Cardiac muscle cell (in vitro differentiated cells and primary cell): Measurements from ENCODE around the gene RBM34. TPM values are rescaled to one million over a fixed set of nuclear protein-coding genes. Genes with fewer than 3 reads are reported as not detected.

Experiments used
- DNase-seq, 2 donors: peaks; one replicate each; pipeline versions ENCODE4 v3.0.0 to v3.0.0-alpha.2; 2010 to 2017; ENCODE audit warnings: low read depth in 1 of 2, low spot score in 1 of 2
- H3K27ac ChIP-seq: fragments of 200-600 bp; sonication (generic); 2 replicates; pipeline ENCODE4 v1.5.1; 2016
- H3K27me3 ChIP-seq: fragments of 200-600 bp; sonication (generic); 2 replicates; pipeline ENCODE4 v1.6.0; 2016; ENCODE audit warnings: control low read depth
- H3K36me3 ChIP-seq: fragments of 200-600 bp; sonication (generic); 2 replicates; pipeline ENCODE4 v1.5.1; 2016; ENCODE audit warnings: control low read depth
- H3K4me1 ChIP-seq: fragments of 200-600 bp; sonication (generic); 2 replicates; pipeline ENCODE4 v1.8.1; 2017; ENCODE audit warnings: low read depth, mild to moderate bottlenecking, mixed run types
- H3K4me3 ChIP-seq: fragments of 200-600 bp; sonication (generic); 2 replicates; pipeline ENCODE4 v1.5.1; 2016; ENCODE audit warnings: mild to moderate bottlenecking
- H3K9me3 ChIP-seq: fragments of 200-600 bp; sonication (generic); 2 replicates; pipeline ENCODE4 v1.5.1; 2017; ENCODE audit warnings: low read depth, mild to moderate bottlenecking, control low read depth
- polyA plus RNA-seq: library from polyadenylated mRNA; unstranded; fragments of >200 nt; fragmentation: Nextera tagmentation; extraction: Ambion mirVana; gene quantifications from 2 replicates; pipeline ENCODE4 v1.2.1, GENCODE V29; 2016
- total RNA-seq: library from RNA; depleted of rRNA; stranded (reverse); fragments of >200 nt; gene quantifications from 2 replicates; pipeline ENCODE4 v1.2.3, GENCODE V29; 2016
- TF ChIP-seq, protein P1 (sequence below): IDR thresholded peaks from 2 replicates; pipeline ENCODE4 v1.5.1; 2012; ENCODE audit warnings: low read depth, mild to moderate bottlenecking, low read length

RBM34 gene
- total and polyA plus RNA-seq, 2 experiments from 2014 or later: 40.7 to 63.8 TPM

DNA sequence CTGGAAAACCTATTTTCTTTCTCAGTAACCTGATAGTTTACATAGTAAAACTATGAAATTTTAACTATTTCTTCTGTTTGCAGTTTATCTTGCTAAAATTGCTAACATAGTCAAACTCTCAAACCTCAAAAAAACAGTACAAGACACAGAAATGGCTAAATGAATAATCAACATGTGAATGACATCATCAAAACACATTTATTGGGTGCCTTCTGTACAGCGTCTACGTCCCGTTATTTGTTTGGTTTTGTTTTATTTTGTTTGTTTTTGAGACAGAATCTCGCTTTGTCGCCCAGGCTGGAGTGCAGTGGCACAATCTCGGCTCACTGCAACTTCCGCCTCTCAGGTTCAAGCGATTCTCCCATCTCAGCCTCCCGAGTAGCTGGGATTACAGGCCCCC is 11.2 kb downstream of the RBM34 start:
- no peak for DNase-seq
- peaks cover 41% of the 10 kb centered on the region for H3K36me3 ChIP-seq
- H3K27me3 ChIP-seq: no peaks in the 10 kb centered on the region
- no peaks in the 10 kb centered on the region for H3K4me1 ChIP-seq
- H3K9me3 ChIP-seq: no peaks in the 10 kb centered on the region
- H3K27ac ChIP-seq: no peak overlapping the region
- TF ChIP-seq, protein P1, sequence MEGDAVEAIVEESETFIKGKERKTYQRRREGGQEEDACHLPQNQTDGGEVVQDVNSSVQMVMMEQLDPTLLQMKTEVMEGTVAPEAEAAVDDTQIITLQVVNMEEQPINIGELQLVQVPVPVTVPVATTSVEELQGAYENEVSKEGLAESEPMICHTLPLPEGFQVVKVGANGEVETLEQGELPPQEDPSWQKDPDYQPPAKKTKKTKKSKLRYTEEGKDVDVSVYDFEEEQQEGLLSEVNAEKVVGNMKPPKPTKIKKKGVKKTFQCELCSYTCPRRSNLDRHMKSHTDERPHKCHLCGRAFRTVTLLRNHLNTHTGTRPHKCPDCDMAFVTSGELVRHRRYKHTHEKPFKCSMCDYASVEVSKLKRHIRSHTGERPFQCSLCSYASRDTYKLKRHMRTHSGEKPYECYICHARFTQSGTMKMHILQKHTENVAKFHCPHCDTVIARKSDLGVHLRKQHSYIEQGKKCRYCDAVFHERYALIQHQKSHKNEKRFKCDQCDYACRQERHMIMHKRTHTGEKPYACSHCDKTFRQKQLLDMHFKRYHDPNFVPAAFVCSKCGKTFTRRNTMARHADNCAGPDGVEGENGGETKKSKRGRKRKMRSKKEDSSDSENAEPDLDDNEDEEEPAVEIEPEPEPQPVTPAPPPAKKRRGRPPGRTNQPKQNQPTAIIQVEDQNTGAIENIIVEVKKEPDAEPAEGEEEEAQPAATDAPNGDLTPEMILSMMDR: no peak
- no peak overlapping the region for H3K4me3 ChIP-seq

DNA sequence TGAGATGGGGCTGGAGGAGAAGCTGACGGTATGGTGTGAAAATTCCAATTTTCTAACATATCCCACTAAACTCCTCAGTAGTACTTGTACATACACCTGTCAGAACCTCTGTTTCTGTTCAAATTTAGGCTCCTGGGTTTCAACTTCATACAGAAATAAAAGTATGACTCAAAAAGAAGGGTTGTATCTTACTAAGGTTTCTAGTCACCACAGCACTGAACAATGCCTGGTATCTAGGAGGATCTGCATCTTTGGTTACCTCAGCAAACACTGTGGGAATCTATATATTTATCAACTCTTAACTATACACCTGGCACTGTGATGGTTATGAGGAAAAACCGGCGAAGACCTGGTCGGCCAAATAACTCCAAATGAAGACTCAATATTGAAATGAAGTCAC is 13.8 kb downstream of the RBM34 start:
- peaks cover 46% of the 10 kb centered on the region for H3K36me3 ChIP-seq

DNA sequence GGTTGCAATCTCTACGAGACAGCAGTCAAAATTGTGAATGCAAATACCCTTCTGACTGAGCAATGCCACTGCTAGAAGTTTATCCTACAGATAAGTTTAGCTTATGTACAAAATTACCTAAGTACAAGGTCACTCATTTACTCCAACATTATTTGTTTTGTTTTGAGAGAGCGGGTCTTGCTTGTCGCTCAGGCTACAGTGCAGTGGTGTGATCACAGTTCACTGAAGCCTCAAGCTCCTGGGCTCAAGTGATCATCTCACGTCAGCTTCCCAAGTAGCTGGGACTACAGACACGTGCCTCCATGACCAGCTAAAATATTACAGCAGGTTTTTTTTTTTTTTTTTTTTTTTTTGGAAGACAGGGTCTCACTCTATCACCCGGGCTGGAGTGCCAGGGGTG is 15.4 kb downstream of the RBM34 start:
- no peak for DNase-seq
- Histone ChIP-seq H3K9me3 (no peaks in the 10 kb centered on the region), H3K4me3 (no peak overlapping the region), H3K36me3 (peaks cover 39% of the 10 kb centered on the region), H3K4me1 (no peaks in the 10 kb centered on the region), H3K27me3 (no peaks in the 10 kb centered on the region), H3K27ac (no peak overlapping the region)
- TF ChIP-seq, protein P1: no peak

More for the DNA sequence above, 13.8 kb downstream of the RBM34 start:
- DNase-seq: no peak
- Histone ChIP-seq H3K9me3 (no peaks in the 10 kb centered on the region), H3K4me1 (no peaks in the 10 kb centered on the region), H3K27me3 (no peaks in the 10 kb centered on the region), H3K27ac (no peak overlapping the region), H3K4me3 (no peak overlapping the region)
- TF ChIP-seq, protein P1: no peak

DNA sequence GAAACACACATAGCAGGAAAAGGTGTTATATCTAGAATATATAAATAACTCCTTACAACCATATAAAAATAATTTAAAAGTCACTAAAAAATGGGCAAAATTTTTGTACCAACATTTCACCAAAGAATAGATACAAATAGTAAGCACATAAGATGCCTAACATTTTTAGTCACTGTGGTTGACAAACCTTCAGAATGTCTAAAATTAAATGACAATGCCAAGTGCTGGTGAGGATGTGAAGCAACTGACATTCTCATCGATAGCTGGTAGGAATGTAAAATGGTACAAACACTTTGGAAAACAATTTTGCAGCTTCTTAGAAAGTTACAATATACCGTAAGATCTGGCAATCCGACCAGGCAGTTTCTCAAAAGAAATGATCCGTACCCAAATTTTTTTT is 18.1 kb downstream of the RBM34 start:
- TF ChIP-seq, protein P1: no peak
- Histone ChIP-seq H3K4me3 (no peak overlapping the region), H3K36me3 (peaks cover 42% of the 10 kb centered on the region), H3K27me3 (no peaks in the 10 kb centered on the region), H3K27ac (no peak overlapping the region), H3K4me1 (no peaks in the 10 kb centered on the region), H3K9me3 (no peaks in the 10 kb centered on the region)
- no peak for DNase-seq

DNA sequence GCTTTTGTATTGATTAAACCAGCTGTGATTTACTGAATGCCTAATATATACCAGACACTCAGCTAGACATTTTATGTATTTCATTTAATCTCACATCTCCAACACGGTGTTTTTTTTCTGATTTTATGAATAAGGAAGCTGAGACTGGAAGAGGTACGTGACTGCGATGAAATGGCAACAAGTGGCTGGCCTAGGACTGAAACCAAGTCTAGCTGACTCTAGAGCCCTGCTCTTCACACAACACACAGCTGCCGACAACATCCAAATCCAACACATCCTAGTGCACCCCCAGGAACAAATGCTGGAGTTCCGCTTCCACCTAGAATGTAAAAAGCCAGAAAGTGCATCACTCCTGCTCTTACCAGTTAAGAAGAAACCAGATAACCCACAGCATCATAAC is 21.7 kb downstream of the RBM34 start:
- Histone ChIP-seq H3K27ac (no peak overlapping the region), H3K27me3 (no peaks in the 10 kb centered on the region), H3K36me3 (peaks cover 39% of the 10 kb centered on the region), H3K4me3 (no peak overlapping the region), H3K9me3 (no peaks in the 10 kb centered on the region), H3K4me1 (no peaks in the 10 kb centered on the region)
- TF ChIP-seq, protein P1: no peak
- no peak for DNase-seq

DNA sequence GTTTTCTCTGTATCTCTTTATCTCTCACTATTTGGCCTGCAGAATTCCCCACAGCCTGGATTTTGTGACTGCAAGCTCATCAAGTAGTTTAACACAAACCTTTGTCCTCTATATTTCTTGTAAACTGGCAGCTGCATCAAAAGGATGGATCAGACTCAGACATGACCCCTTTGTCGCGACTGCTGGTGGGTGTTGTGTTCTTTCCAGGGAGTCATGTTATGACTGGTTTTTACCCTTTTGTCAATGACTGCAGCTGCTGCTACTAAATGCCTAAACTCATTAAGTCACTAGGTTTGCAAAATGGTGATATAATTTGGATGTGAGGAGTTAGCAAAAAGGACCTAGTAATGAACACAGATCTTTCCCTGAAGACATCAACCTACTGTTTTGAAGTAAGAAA is 22.2 kb downstream of the RBM34 start:
- H3K4me3 ChIP-seq: no peak overlapping the region
- peaks cover 41% of the 10 kb centered on the region for H3K36me3 ChIP-seq
- no peak overlapping the region for H3K27ac ChIP-seq
- TF ChIP-seq, protein P1: no peak
- DNase-seq: no peak
- H3K9me3 ChIP-seq: no peaks in the 10 kb centered on the region
- no peaks in the 10 kb centered on the region for H3K4me1 ChIP-seq
- no peaks in the 10 kb centered on the region for H3K27me3 ChIP-seq
